GM19328 (cell line): Measurements from ENCODE around the gene SLC25A21.

Source experiments
- ATAC-seq: cut with Tn5 transposase; IDR thresholded peaks from one replicate; pipeline ENCODE4 v1.9.1; 2021; ENCODE audit warnings: mild to moderate bottlenecking, moderate library complexity; ENCODE audit not compliant: unreplicated experiment

Gene SLC25A21

DNA sequence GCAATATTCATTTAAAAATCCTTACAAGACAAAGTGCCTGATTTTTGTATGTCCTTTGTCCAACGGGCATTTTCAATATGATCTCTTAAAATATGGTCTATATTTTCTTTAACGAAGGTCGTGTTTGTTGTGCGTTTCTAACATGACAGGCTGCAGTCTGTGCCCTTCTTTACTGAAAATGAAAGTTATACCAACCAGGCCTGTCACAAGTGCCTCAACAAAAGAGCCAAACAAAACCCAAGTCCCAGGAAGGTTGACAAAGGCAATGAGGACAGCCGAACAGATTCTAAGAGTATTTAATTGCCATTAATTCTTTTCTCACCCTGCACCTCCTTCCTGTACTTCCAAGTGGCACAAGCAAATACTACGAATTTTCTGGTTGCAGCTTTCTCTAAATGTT, 496.8 kb downstream of the SLC25A21 start:
- no peak for ATAC-seq

DNA sequence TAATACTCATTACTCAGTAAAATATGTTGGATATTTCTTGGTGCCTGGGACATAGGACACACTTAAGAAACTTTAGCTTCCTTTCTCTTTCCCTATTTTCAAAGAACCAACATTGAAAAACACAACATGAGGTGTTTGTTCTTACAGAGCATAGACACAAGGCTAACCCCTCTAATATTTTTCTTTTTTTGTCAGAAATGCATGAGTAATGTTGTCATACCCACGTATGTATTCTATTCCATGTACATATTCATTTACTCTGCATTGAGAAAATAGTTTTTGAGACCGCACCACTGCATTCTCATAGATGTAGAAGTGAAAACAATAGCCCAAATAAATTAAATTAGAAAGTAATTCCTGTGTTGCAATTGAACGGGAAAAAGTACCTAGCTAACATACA, 497.7 kb downstream of the SLC25A21 start:
- ATAC-seq = no peak

DNA sequence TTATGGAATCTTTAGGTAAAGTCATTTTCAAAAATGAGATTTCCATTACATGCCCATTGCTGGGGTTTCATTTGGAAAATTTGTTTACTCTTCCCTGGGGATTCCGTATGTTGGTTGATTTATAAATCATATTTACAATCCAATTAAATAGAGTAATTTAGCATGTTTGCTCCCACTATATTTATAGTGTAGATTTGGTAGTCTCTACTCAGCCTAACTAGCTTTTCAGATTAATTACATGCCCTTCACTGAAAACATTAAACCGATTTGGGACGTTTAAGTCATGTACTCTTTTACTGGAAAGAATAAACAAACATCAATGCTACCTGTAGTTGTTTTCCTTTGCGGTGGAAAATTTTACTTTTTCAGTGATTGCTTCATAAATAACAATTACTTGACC, 500.3 kb downstream of the SLC25A21 start:
- ATAC-seq = no peak

DNA sequence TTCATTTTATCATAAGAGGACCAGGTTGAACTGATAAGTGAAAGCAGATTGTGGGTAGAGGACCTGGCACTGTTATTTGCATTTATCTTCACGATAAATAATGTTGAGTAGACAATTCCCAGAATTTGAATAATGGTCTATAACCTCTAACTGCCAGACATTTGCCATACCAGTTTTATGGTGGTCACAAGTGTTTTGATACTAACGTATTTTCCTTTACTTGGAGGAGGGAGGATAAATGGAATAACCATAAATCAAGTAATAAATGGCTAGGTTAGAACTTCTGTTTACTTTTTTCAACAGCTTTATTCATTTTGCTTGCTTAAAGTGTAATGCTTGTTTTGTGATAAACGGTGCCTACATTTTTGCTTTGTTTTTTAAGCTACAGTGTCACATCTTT, 501.3 kb downstream of the SLC25A21 start:
- ATAC-seq = no peak

DNA sequence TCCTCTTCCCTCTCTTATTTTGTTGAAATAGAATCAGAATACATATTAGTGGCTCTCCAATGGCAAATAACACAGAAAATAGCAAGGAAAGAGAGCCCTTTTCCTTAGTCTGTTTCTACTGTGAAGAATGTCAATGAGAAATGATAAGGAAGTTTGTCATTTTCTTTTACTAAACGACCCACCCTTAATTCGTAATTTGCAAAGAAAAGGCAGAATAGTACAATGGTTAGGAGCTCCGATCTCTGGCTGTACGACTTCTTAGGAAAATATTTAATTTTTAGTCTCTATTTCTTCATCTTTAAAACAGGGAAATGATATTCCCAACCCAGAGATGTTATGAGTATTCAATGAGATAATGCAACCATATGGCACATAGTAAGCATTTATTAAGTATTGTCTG, 504.7 kb downstream of the SLC25A21 start:
- no peak for ATAC-seq

DNA sequence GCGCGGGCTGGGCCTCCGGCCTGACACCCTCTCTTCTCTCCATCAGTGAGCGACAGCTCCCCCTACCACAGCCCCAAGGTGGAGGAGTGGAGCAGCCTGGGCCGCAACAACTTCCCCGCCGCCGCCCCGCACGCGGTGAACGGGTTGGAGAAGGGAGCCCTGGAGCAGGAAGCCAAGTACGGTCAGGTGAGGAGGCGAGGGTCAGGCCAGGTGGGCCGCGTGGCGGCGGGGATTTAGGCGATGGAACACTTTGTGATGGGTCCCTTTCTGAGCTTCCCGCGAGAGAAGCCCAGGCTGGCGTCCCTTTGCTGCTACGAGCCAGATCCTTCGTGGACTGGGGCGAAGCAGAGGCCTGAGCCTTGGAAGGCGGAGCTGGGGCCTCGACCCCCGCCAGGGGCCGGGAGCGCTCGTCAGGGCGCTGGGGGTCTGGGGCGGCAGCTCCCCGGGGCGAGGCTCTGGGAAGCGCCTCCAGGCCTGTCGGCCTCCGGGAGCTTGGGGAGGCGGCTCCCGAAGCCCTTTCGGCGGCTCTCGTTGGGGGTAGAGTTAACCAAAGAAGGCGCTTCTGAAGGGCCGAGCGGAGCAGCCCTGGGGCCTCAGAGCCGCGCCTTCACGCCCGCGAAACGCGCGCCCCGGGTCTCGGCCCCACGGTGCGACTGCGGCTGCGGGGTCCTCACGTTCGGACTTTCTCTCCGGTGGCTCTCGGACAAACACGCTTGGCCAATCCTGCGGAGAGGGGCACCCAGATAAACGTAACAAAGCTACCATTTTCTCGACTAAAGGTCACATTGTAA, 505.8 kb downstream of the SLC25A21 start:
- no peak for ATAC-seq

DNA sequence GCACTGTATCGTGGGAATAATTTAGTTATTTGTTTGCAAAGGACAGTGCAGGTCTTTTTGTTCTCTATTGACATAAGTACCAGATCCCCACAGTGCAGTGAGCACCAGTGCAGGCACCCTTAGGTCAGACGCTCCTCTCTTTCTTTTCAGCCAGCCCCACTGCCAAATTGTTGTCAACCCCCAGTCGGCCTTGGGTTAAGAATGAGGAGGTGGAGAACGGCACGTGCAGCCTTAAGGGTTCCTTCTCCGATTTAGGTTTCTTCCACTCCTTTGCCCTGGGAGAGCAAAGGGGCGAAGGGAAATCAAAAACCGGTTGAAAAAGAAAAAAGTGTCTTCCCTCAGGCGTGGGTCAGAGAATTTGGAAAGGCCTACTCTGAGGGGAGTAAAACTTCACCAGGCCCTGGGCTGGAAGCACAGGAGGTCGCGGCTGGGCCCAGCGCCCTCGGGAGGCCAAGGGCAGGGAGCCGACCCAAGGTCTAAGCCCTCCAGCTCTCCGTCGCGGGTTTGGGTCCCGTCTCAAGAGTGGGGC, 506.5 kb downstream of the SLC25A21 start:
- ATAC-seq = no peak

DNA sequence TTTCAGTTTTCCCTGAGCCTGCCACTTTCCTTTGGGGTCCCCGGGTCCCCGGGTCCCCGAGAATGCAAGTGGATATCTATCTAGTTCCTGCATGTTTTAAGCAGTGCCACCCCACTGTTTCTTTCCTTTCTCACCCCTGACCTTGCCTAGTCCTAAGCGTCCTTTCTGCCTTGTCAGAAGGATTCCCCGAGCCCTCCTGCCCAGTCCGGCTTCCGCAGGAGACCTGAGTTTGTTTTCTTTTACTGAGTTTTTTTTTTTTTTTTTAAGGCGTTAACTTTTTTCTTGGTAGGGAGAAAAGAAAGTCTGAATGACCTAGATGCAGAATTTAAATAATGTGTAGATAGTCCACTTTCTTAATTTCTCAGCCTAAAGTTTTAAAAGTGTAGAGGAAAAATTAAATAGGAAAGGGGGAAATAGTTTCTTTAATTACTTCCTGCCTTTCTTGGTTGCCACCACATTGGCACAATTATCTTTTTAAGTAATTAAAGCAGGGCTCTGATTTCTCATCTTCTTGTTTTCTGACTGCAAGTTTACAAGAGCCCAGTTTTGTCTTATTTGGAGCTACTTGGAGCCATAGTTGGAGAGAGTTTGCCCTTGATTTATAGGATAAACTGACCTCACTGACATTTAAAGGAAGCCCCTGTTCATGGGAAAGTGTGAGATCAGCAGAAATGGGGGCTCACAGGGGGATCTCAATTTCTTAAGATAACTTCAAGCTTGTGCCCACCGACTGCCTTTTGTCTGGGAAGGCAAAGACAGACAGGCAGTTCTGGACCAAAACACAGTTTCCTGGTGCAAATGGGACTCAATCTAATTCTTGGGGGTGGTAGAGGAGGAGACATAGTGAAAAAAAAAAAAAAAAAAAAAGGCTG, 507.8 kb downstream of the SLC25A21 start:
- no peak for ATAC-seq

DNA sequence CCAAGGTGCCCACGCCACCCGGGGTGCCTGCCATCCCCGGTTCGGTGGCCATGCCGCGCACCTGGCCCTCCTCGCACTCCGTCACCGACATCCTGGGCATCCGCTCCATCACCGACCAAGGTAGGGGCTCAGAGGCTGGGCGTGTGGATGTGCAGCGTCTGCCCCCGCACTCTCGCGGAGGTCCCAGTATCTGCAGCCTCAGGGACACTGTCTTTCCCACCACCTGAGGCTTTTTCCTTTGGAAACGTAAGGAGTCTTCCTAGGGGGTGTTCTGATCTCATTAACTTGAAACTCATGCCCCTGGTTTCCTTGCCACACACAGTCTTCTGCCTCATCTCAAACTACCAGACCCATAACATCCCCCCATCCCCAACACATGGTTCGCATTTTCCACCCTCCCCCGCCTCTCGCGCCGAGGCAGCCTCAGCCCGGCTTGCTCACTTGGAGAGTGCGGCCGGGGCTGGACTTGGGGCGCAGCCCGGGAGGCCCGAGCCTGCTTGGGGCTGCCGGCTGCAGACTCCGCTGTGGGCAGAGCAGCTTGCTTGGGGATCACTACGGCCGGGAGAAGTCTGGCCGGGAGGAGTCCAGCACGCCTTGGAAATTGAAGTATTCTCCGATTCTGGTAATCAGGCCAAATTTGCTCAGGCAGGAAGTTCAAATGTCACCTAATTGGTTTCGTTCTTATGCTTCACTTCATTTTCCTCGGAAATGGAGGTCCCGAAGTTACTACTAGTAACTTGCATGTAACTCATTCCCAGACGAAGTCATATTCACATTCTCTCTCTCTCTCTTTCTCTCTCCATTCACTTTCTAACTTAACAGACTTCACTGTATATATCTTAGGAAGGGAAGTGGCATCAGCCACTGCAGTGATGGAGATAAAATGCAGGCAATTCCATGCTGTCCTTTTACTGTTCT, 508.7 kb downstream of the SLC25A21 start:
- no peak for ATAC-seq

DNA sequence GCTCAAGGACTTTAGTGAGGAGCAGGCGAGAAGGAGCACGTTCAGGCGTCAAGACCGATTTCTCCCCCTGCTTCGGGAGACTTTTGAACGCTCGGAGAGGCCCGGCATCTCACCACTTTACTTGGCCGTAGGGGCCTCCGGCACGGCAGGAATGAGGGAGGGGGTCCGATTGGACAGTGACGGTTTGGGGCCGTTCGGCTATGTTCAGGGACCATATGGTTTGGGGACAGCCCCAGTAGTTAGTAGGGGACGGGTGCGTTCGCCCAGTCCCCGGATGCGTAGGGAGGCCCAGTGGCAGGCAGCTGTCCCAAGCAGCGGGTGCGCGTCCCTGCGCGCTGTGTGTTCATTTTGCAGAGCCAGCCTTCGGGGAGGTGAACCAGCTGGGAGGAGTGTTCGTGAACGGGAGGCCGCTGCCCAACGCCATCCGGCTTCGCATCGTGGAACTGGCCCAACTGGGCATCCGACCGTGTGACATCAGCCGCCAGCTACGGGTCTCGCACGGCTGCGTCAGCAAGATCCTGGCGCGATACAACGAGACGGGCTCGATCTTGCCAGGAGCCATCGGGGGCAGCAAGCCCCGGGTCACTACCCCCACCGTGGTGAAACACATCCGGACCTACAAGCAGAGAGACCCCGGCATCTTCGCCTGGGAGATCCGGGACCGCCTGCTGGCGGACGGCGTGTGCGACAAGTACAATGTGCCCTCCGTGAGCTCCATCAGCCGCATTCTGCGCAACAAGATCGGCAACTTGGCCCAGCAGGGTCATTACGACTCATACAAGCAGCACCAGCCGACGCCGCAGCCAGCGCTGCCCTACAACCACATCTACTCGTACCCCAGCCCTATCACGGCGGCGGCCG, 509.6 kb downstream of the SLC25A21 start:
- ATAC-seq = no peak

DNA sequence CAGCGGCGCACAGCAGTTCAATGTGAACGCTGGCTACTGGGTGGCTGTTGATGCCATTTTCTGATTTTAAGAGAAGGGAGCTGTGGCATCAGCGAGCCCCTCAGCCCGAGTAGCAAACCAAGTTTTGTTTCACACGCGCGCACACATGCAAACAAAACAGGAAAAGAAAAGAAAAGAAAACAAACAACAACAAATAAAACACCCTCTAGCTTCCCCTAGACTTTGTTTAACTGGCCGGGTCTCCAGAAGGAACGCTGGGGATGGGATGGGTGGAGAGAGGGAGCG, 510.2 kb downstream of the SLC25A21 start:
- no peak for ATAC-seq

DNA sequence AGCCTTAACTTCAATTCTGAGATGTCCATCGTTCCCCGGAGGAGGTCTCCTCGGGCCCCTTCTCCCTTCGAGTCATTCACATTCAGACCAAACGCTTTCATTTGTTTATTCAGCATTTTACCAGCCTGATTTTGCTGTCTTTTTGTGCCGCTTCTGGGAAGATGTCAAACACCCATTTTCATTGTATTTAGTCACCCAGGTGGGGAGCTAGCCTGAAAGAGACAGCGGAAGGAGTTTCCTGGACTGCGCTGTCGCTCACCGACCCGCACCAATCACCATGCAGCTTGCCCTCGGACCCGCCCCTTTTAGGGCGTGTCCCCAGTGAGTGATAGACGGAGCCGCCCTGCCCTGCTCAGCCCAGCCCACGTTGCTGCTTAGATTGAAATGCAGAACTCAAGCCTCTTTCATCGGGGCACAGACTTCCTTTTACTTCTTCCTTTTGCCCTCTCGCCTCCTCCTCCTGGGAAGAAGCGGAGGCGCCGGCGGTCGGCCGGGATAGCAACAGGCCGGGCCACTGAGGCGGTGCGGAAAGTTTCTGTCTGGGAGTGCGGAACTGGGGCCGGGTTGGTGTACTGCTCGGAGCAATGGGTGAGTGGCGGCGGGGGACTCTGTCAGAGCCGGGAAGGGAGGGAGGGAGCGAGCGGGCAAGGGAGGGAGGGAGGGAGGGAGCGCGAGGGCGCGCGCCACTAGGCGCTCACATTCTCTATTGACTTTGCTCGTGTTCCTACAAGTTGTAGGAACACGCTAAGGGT, 510.7 kb downstream of the SLC25A21 start, which contains the start of gene PAX9:
Gene PAX9, plus strand, starts transcription at position 355 of the 752 bp plus-strand sequence. Its CDS starts 230 bp downstream, at position 585.
- ATAC-seq = no peak

DNA sequence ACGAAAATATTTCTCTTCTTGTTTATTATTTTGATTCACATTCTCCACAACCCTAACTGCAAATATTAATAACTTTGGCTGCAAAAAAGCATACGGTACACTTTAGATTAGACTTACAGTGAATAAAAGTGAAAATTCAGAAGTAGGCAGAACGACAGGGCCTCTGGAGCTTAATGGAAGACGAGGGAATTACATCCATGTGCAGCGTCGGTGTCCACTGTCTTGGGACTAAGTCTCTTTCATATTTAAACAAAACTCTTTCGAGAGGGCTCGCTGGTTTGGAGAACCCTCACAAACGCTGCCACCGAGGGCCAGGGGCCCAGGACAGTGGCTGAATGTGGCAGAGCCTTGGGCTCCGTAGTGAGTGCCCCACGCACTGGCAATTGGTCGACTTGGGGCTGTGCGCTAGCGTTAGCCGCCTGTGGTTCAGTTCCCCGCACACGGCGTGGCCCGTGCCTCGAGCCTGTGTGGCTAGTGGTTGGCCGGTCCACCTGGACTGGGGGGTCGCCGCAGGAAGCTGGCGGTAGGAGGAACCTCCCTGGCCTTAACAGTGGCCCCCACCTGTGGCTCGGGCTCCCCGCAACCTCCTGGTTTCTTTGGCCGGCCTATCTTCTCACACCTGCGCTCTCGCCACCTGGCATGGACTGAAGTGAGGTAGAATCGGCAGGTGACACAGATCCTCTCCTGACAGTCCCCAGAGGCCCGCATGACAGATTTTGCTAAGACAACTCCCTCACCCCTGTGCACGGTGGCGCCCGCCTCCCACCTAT, 511.5 kb downstream of the SLC25A21 start:
- no peak for ATAC-seq

DNA sequence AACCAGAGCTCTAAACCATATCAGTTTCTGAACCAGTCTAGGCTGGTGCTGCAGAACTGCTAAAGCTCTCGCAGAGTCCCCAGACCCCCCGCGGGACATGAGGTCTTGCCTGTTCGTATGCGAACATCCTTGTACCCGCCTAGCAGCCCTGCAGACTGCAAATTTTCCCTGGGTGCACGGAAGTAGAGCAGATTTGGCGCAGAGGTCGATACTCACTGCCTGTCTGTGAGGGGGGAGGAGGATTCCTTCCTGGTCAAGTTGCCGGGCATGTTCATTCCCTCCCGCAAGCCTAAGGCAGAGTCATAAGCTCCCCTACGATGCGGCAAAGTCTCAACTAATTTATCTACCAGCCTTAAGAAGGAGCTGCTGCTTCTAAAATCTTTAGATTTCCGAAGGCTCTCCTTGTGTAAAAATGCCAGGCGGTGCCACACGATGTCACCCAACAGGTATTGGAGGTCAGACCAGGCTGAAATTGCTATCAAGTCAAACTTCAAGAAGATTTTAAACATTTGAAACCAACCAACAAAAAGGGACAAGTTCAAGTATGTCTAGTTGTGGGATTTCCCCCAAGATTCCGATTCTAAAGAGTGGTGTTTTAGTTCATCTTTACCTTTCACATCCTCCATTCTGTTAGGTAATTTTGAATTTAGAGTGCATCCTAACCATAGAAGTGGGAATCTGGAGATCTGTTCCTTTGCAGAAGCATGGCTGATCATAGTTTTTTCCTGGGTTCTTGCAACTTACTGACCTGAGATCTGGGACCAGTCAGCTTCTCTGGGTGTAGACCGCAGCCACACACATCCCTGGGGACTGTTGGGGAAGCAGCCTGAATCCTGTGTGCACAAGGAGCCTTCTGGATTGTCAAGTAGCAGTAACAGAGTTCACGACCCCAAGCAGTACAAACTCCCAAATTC, 512.3 kb downstream of the SLC25A21 start:
- ATAC-seq = no peak

DNA sequence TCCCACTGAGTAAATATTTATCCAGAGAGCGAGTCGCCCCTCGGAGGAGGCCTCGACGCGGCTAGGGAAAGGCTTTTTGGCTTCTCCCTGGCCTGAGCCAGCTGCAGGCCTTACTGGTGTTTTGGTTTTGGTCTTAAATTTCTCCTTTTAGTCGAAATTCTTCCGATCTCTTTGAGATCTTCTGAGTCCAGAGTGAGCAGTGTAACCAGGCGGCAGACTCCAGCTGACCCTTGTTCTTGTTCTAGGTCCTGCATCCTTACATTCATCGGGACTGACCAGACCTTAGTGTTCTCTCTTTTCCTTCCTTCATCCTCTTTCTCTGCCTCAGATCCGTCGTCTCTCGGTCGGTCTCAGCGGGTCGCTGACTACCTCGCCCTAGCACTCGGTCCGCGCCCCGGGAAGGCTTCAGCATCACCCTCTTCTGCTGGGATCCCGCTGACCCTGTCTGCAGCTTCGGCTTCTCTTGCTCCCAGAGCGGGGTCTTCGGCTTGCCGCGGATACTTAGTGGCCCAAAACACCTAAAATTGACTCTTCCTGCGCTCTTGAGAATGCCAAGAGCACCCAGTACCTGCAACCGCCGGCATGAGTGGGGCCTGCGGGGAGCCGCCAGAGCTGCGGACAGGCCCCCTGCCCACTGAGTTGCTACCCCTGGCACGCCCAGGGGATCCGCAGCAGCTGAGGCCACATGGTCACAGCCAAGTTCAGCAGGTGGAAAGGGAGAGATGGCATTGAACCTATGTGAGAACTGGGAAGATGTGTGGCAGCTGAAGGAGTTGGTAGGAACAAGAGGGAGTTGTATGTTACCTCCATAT, 513.2 kb downstream of the SLC25A21 start:
- ATAC-seq = no peak

DNA sequence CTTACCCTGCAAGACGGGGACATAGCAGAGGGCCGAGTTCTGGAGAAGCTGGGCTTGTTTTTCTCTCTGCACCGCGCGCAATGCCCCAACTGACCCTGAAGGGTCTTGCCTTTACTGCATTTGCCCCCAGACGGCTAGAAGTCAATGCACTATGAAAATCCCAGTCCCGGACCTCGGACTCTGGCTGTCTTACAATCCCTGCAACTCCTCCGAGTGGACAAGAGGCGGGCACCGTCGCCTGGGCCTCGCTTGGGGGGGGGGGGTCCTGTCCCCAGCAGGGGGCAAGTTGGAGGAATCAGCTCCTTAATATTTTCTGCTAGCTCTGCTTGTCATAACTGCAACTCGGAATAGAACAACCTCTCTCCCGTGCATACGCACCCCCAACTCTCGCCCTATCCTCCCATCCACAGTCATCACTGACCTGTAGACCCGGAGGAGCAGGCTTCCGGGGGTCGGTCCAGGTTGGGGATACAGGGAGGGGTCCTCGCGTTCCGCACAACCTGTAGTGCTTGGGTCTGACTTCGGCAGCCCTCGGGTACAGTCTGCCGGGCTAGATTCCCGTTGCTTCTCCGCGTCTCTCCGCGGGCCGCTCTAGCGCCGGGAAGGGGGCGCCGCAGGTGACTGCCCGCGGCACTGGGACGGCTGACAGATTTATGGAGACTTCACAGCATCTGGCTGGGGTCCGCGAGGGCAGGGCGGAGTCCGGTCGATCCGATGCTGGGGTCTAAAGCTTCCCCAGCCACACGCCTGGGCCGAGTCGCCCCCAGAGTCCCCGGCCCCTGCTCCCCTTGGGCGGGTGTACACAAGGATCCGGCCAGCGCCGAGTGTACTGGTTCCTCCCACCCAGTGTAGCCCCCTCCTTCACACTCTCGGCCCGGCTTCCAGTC, 514.0 kb downstream of the SLC25A21 start:
- ATAC-seq = no peak
